ENCODE data around the gene DLG2.

DLG2 gene

GRCh38 chr11:84425673-84426072, 1201.5 kb downstream of the DLG2 start:
- H3K4me3 Mint-ChIP-seq = no peak overlapping the region
- H3K27me3 Mint-ChIP-seq = peaks cover 12% of the 10 kb centered on the region
- no peak for DNase-seq (ENCODE audit: low spot score in 2 of 2)
- H3K4me1 Mint-ChIP-seq = no peaks in the 10 kb centered on the region
- no peak for ATAC-seq (ENCODE audit: low read depth)
- no peaks in the 10 kb centered on the region for H3K36me3 Mint-ChIP-seq
- no peak overlapping the region for H3K27ac Mint-ChIP-seq
- H3K9me3 Mint-ChIP-seq = no peaks in the 10 kb centered on the region

DNA sequence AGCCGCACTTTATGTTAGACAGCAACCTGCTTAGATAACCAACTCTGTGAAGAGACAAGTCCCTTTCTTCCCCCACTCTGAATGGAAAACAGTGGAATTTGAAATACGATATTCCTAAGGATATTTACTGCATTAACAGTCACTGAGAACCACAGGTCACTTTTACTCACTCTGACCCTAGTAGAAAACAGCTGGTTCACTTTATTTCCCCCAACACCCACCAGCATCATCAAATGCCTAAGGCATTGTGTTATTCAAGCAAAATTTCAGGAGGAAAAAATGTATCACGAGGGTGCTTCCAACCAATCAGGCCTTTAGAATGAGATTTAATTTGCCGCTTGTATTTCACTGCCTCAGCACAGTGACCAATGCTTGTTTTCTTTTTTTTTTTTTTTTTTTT, 1206.9 kb downstream of the DLG2 start:
- no peak overlapping the region for H3K27ac Mint-ChIP-seq
- no peaks in the 10 kb centered on the region for H3K4me1 Mint-ChIP-seq
- H3K27me3 Mint-ChIP-seq = peaks cover 7% of the 10 kb centered on the region
- ATAC-seq (ENCODE audit: low read depth) (no peak), DNase-seq (ENCODE audit: low spot score in 2 of 2) (no peak)
- H3K36me3 Mint-ChIP-seq = no peaks in the 10 kb centered on the region
- no peaks in the 10 kb centered on the region for H3K9me3 Mint-ChIP-seq
- no peak overlapping the region for H3K4me3 Mint-ChIP-seq

DNA sequence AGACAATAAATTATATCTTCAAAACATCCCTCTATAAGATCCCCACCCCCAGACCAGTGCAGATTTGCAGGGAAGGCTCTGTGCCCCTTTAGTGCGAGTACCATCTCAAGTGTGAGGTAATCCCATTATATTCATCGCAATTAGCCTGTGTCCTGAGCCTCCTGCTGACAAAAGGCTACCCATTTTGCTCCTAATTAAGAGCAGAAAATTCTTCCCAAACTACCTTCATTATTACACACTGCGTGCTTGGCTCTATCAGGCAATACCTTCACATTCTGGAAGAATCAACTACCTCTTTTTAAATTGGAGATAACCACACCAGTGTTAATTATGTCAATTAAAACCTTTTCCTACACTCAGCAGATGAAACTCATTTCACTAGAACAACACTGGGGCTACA, 1207.5 kb downstream of the DLG2 start:
- no peaks in the 10 kb centered on the region for H3K9me3 Mint-ChIP-seq
- DNase-seq (ENCODE audit: low spot score in 2 of 2) (no peak), ATAC-seq (ENCODE audit: low read depth) (no peak)
- H3K4me1 Mint-ChIP-seq = no peaks in the 10 kb centered on the region
- no peak overlapping the region for H3K27ac Mint-ChIP-seq
- no peak overlapping the region for H3K4me3 Mint-ChIP-seq
- no peaks in the 10 kb centered on the region for H3K36me3 Mint-ChIP-seq
- peaks cover 7% of the 10 kb centered on the region for H3K27me3 Mint-ChIP-seq

DNA sequence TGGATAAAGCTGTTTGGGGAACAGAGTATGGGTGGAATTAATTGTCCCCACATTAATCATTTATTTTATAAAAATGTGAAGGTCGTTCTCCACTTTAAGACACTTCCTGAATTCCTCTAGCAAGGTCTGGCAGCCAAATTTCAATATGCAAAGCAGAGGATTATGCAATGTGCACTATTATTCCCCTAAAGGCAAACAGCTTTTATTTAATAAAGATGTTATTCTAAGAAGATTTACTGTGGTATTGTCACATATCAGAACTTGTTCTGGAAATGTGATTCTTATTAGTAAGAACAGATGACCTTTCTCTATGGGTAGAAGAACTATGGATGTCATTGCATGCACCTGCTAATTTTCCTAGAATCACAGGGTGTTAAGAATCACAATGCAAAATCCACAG, 1212.2 kb downstream of the DLG2 start:
- ATAC-seq (ENCODE audit: low read depth) (no peak), DNase-seq (ENCODE audit: low spot score in 2 of 2) (no peak)
- H3K36me3 Mint-ChIP-seq = no peaks in the 10 kb centered on the region
- no peak overlapping the region for H3K4me3 Mint-ChIP-seq
- no peaks in the 10 kb centered on the region for H3K27me3 Mint-ChIP-seq
- no peaks in the 10 kb centered on the region for H3K9me3 Mint-ChIP-seq
- H3K27ac Mint-ChIP-seq = no peak overlapping the region
- no peaks in the 10 kb centered on the region for H3K4me1 Mint-ChIP-seq

- H3K27ac Mint-ChIP-seq = no peak overlapping the region
- H3K9me3 Mint-ChIP-seq = no peaks in the 10 kb centered on the region
- ATAC-seq (ENCODE audit: low read depth) (no peak), DNase-seq (ENCODE audit: low spot score in 2 of 2) (no peak)
- H3K27me3 Mint-ChIP-seq = peaks cover 2% of the 10 kb centered on the region
- H3K36me3 Mint-ChIP-seq = no peaks in the 10 kb centered on the region
- H3K4me3 Mint-ChIP-seq = no peak overlapping the region
- H3K4me1 Mint-ChIP-seq = no peaks in the 10 kb centered on the region
Observed at GRCh38 chr11:84413549-84413948, 1213.6 kb downstream of the DLG2 start.

DNA sequence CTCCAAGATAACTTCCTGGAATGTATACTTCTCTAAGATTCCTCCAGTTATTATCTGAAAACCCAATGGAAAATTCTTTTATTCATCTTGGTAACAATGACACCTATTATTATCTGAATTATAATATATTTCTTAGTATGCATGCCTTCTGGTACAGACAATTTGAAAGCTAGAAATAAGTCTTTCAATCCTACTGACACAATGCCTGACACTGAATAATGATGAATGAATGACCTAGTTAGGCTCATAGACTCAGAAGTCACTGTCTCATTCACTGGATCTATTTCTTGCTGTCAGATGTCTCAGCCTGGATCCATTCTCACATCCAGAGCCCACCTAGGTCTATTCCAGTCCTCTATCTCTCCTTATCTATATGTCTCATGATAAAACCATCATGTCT, 1214.3 kb downstream of the DLG2 start:
- Mint-ChIP-seq H3K27ac (no peak overlapping the region), H3K36me3 (no peaks in the 10 kb centered on the region), H3K27me3 (peaks cover 2% of the 10 kb centered on the region), H3K4me3 (no peak overlapping the region), H3K4me1 (no peaks in the 10 kb centered on the region), H3K9me3 (no peaks in the 10 kb centered on the region)
- no peak for ATAC-seq (ENCODE audit: low read depth)
- DNase-seq (ENCODE audit: low spot score in 2 of 2) = no peak

DNA sequence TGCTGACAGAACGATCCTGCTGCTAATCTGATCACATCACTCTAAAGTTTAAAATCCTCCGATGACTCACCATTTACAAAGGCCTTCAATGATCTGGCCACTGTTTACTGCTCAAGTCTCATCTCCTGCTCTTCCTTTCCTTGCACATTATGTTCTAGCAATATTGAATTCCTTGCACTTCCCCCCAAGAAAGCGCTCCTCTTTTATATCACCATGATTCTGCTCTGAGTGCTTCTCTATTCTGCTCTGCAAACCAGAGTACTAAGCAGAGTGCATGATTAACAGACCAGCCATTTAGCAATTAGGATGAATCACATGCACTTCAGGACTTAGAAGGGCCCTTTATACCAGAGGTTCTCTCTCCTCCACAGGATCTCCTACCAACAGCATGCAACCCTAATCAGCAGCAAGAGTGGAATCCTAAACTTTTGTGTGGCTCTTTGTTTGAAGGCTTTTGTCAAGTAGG, 1218.2 kb downstream of the DLG2 start:
- H3K4me3 Mint-ChIP-seq = no peak overlapping the region
- H3K9me3 Mint-ChIP-seq = no peaks in the 10 kb centered on the region
- H3K4me1 Mint-ChIP-seq = no peaks in the 10 kb centered on the region
- no peak overlapping the region for H3K27ac Mint-ChIP-seq
- H3K36me3 Mint-ChIP-seq = no peaks in the 10 kb centered on the region
- ATAC-seq (ENCODE audit: low read depth) (no peak), DNase-seq (ENCODE audit: low spot score in 2 of 2) (no peak)
- peaks cover 4% of the 10 kb centered on the region for H3K27me3 Mint-ChIP-seq

DNA sequence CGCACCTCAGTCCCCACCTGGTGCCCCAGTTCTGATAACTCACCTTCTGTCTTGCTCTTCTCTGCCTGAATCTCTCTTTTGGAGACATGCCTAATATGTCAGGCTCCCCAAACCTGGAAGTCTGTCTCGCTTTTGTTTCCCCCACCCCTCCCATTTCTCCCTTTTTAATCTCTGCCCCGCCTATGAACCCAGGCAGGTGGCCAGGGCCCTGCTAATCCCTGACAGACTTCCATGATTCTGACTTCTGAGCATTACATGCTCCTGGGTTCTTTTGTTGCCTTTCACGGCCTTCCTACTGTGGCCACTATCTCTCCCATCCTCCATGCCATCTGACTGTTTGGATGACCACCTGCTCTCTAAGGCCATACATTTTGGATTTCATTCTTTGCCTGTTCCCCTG, 1220.1 kb downstream of the DLG2 start:
- peaks cover 4% of the 10 kb centered on the region for H3K27me3 Mint-ChIP-seq
- no peak overlapping the region for H3K27ac Mint-ChIP-seq
- ATAC-seq (ENCODE audit: low read depth) (no peak), DNase-seq (ENCODE audit: low spot score in 2 of 2) (no peak)
- H3K9me3 Mint-ChIP-seq = no peaks in the 10 kb centered on the region
- no peaks in the 10 kb centered on the region for H3K36me3 Mint-ChIP-seq
- H3K4me3 Mint-ChIP-seq = no peak overlapping the region
- no peaks in the 10 kb centered on the region for H3K4me1 Mint-ChIP-seq

DNA sequence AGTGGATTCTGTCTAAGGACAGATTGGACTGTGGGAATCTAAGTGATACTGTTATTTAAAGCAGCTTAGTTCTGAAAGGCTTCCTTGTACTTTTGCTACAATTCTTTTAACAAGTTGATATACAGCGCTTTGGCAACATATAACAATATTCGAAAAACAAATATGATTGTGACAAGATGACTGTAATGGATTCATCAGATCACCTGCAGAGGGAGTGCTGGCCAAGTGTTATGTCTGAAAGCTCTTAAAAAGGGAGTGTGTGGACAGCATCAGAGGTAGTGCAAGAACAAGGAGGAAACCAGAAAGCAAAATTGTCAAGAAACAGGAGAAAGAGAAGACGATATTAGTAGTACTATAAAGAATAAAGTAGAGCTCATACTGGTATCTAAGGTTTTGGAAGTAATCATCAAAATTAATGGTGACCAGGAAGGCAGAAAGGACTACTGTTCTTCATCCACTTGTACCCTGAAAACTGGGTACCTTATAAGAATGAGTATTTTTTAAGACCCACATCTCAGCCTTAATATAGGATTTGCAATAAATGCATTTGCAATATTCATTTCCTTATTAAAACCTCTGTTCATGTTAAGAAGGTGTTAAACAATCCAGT, 1229.0 kb downstream of the DLG2 start:
- Mint-ChIP-seq H3K36me3 (no peaks in the 10 kb centered on the region), H3K4me1 (no peaks in the 10 kb centered on the region), H3K4me3 (no peak overlapping the region), H3K27me3 (peaks cover 6% of the 10 kb centered on the region), H3K9me3 (no peaks in the 10 kb centered on the region), H3K27ac (no peak overlapping the region)
- ATAC-seq (ENCODE audit: low read depth) (no peak), DNase-seq (ENCODE audit: low spot score in 2 of 2) (no peak)

GRCh38 chr11:84396521-84396920, 1230.6 kb downstream of the DLG2 start:
- ATAC-seq (ENCODE audit: low read depth) = no peak
- Mint-ChIP-seq H3K27me3 (peaks cover 8% of the 10 kb centered on the region), H3K9me3 (no peaks in the 10 kb centered on the region), H3K27ac (no peak overlapping the region), H3K4me3 (no peak overlapping the region), H3K4me1 (no peaks in the 10 kb centered on the region), H3K36me3 (no peaks in the 10 kb centered on the region)
- no peak for DNase-seq (ENCODE audit: low spot score in 2 of 2)

DNA sequence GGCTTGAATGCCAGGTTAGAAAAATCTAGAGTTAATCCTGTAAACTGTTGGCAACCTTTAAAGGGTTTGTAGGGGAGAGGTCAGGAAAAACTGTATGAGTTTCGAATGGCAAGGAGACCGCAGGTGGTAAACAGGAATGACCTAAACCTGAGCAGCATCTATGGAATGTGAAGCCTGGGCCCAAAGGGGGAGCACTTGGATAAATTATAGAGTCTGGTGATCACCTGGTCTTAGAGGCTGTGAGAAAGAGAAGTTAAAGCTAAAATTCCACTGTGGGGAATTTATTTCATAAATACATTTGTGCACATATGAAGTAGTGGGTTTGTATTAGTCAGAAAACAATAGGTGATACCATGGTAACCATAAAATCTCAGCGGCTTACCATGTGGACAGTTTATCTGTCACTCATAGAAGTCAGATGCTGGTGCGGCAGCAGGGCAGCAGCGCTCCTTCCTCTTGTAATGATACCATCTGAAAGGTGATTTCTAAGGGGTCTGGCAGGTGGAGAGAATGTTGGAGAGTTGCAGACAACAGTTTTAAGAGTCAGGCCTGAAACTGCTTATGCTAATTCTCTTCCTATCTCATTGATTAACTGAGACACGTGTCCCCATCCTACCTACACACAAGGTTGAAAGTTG, 1236.6 kb downstream of the DLG2 start:
- Mint-ChIP-seq H3K36me3 (no peaks in the 10 kb centered on the region), H3K9me3 (no peaks in the 10 kb centered on the region), H3K4me1 (no peaks in the 10 kb centered on the region), H3K4me3 (no peak overlapping the region), H3K27ac (no peak overlapping the region), H3K27me3 (peaks cover 6% of the 10 kb centered on the region)
- DNase-seq (ENCODE audit: low spot score in 2 of 2) = no peak
- ATAC-seq (ENCODE audit: low read depth) = no peak

DNA sequence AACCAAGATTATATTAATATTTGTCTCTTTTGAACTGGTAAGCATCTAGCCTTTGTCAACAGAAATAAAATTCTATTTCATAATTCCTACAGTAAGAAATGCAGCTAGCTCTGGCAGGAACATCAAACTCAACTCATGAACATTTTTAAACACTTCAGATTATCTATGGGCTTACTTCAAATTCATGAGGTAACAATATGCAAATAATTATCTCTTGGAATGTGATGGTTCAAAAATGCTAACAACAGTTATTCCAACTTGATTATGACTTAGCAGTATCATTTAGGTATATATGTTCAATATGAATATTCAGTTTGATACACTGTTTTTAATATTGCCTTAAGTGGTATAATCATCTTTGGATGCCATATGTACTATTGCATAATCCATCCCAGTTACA, 1237.4 kb downstream of the DLG2 start:
- Mint-ChIP-seq H3K27ac (no peak overlapping the region), H3K9me3 (no peaks in the 10 kb centered on the region), H3K36me3 (no peaks in the 10 kb centered on the region), H3K4me1 (no peaks in the 10 kb centered on the region), H3K4me3 (no peak overlapping the region), H3K27me3 (peaks cover 3% of the 10 kb centered on the region)
- no peak for ATAC-seq (ENCODE audit: low read depth)
- no peak for DNase-seq (ENCODE audit: low spot score in 2 of 2)

DNA sequence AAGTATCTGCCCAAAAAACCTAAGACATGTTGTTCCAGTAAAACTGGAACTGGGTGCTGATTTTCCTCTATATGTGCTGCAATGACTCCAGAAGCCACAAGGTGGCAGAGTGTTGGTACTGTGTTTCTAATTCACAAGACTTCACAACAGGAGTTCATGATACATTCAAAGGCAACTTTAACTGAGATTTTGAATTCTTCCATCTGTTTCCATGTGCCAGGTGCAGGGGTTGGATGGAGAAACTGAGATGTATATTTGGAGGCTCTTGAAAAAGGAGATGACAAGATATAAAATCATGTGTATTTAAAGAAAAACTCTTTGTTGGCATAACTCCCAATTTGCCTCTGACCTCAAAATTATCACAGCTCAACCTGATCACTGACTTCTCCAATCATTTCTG, 1242.4 kb downstream of the DLG2 start:
- DNase-seq (ENCODE audit: low spot score in 2 of 2) (peak; percentile 22 to 23), ATAC-seq (ENCODE audit: low read depth) (no peak)
- no peaks in the 10 kb centered on the region for H3K4me1 Mint-ChIP-seq
- no peak overlapping the region for H3K27ac Mint-ChIP-seq
- H3K36me3 Mint-ChIP-seq = no peaks in the 10 kb centered on the region
- peaks cover 1% of the 10 kb centered on the region for H3K27me3 Mint-ChIP-seq
- H3K4me3 Mint-ChIP-seq = no peak overlapping the region
- no peaks in the 10 kb centered on the region for H3K9me3 Mint-ChIP-seq

GRCh38 chr11:84383576-84383975, 1243.6 kb downstream of the DLG2 start:
- Mint-ChIP-seq H3K4me1 (no peaks in the 10 kb centered on the region), H3K27me3 (peaks cover 1% of the 10 kb centered on the region), H3K36me3 (no peaks in the 10 kb centered on the region), H3K27ac (no peak overlapping the region), H3K4me3 (no peak overlapping the region), H3K9me3 (no peaks in the 10 kb centered on the region)
- ATAC-seq (ENCODE audit: low read depth) = no peak
- no peak for DNase-seq (ENCODE audit: low spot score in 2 of 2)

- Mint-ChIP-seq H3K36me3 (no peaks in the 10 kb centered on the region), H3K4me1 (no peaks in the 10 kb centered on the region), H3K4me3 (no peak overlapping the region), H3K9me3 (no peaks in the 10 kb centered on the region), H3K27me3 (no peaks in the 10 kb centered on the region), H3K27ac (no peak overlapping the region)
- ATAC-seq (ENCODE audit: low read depth) (no peak), DNase-seq (ENCODE audit: low spot score in 2 of 2) (no peak)
Observed at GRCh38 chr11:84381666-84382065, 1245.5 kb downstream of the DLG2 start.

Measured in memory B cell (primary cell).